Measurements from ENCODE around the gene MAP2K5. TPM values are rescaled to one million over a fixed set of nuclear protein-coding genes. Genes with fewer than 3 reads are reported as not detected.
A peak's percentile ranks its signal among the peaks of the same experiment; 100 is the strongest.

MAP2K5 gene
- total RNA-seq, 1 experiment from 2014 or later = 15.0 TPM

GRCh38 chr15:67809441-67809840 is 266.9 kb downstream of the MAP2K5 start:
- no peaks in the 10 kb centered on the region for H4K20me1 ChIP-seq (ENCODE audit: control insufficient read depth, insufficient read depth, insufficient read length)
- no peak for TF ChIP-seq CTCF (conservative IDR thresholded peaks at IDR 0.05)
- no peaks in the 10 kb centered on the region; the same call in 1 of the 2 replicates for H3K4me1 ChIP-seq (ENCODE audit: insufficient read depth, low read length)
- peak; percentile 18 for DNase-seq
- H2AFZ ChIP-seq (ENCODE audit: low read length) = no peak overlapping the region
- no peak overlapping the region for H3K9ac ChIP-seq (ENCODE audit: extremely low read depth, insufficient read length, low read length)
- H2BK5ac ChIP-seq (ENCODE audit: insufficient read length, low read length) = no peak overlapping the region
- no peaks in the 10 kb centered on the region for H3K23me2 ChIP-seq (ENCODE audit: insufficient read length, low read depth, low read length, poor library complexity, severe bottlenecking)
- H3K14ac ChIP-seq (ENCODE audit: insufficient read depth, low read length) = no peak overlapping the region
- no peak overlapping the region for H4K91ac ChIP-seq (ENCODE audit: insufficient read length, low read depth, low read length)
- no peak overlapping the region for H3K56ac ChIP-seq (ENCODE audit: insufficient read length, low read depth, low read length)
- H2AK5ac ChIP-seq (ENCODE audit: insufficient read length, low read length) = no peak overlapping the region
- no peaks in the 10 kb centered on the region for H3K79me2 ChIP-seq (ENCODE audit: insufficient read depth, low read length)
- H3K4ac ChIP-seq (ENCODE audit: low read depth, low read length) = no peak overlapping the region
- no peaks in the 10 kb centered on the region for H3K27me3 ChIP-seq (ENCODE audit: insufficient read depth, low read length)
- no peaks in the 10 kb centered on the region for H3K9me3 ChIP-seq (ENCODE audit: control insufficient read depth, low read depth, low read length)
- H3K23ac ChIP-seq (ENCODE audit: insufficient read length, low read depth, low read length) = no peak overlapping the region
- no peak overlapping the region for H3T11ph ChIP-seq (ENCODE audit: low read length)
- Mint-ChIP-seq H3K4me3 (no peak overlapping the region), H3K27ac (no peak overlapping the region), H3K36me3 (ENCODE audit: insufficient read depth in 1 of 3, low read depth in 3 of 3) (no peaks in the 10 kb centered on the region), H3K4me1 (peaks cover 17 to 36% of the 10 kb centered on the region in 2 experiments), H3K9me3 (no peaks in the 10 kb centered on the region), H3K27me3 (ENCODE audit: low read depth) (peaks cover 4% of the 10 kb centered on the region)
- no peak overlapping the region for H2BK12ac ChIP-seq (ENCODE audit: insufficient read length, low read depth, low read length)
- no peak overlapping the region for H2BK120ac ChIP-seq (ENCODE audit: low read depth, low read length, poor library complexity, severe bottlenecking)
- no CpG with 5 or more reads among the region's 5 CpGs for WGBS (ENCODE audit: extremely low coverage, insufficient read length, low lambda C conversion rate)
- H3K4me2 ChIP-seq (ENCODE audit: insufficient read depth, insufficient read length, low read length) = no peak overlapping the region
- H2BK15ac ChIP-seq (ENCODE audit: low read depth, low read length) = no peak overlapping the region
- no peak overlapping the region for H4K5ac ChIP-seq (ENCODE audit: insufficient read length, low read depth, low read length)
- H4K8ac ChIP-seq (replicated peaks; ENCODE audit: insufficient read length, low read depth, low read length) = no peak overlapping the region
- no peaks in the 10 kb centered on the region for H3K79me1 ChIP-seq (ENCODE audit: insufficient read depth, low read depth, low read length, poor library complexity, severe bottlenecking)
- H3K18ac ChIP-seq (ENCODE audit: insufficient read length, low read depth, low read length) = no peak overlapping the region
- H2BK20ac ChIP-seq (ENCODE audit: low read depth, low read length, poor library complexity, severe bottlenecking) = no peak overlapping the region
- H3K27ac ChIP-seq (ENCODE audit: insufficient read length, low read depth, low read length) = no peak overlapping the region
